Esophagus muscularis mucosa (tissue), 4 donors: ENCODE data around the gene GMDS.

Experiments used
- CTCF ChIP-seq, 3 experiments: fragments of 200-600 bp in 2 of 3; fragments of 450-650 bp in 1 of 3; sonication (generic) in 2 of 3; IDR thresholded peaks; one replicate each; pipeline ENCODE4 v1.5.1; 2017 to 2019; ENCODE audit warnings: antibody characterized with exemption in 3 of 3, mild to moderate bottlenecking in 2 of 3, moderate library complexity in 1 of 3
- EP300 ChIP-seq: sonication (generic); formaldehyde crosslinking; IDR thresholded peaks from one replicate; pipeline ENCODE4 v1.6.1; 2017; ENCODE audit warnings: antibody characterized with exemption
- POLR2A ChIP-seq: fragments of 450-650 bp; IDR thresholded peaks from one replicate; pipeline ENCODE4 v1.6.1; 2017; ENCODE audit warnings: antibody characterized with exemption, moderate library complexity, mild to moderate bottlenecking, low read depth
- POLR2AphosphoS5 ChIP-seq, 2 donors: sonication (generic); formaldehyde crosslinking; IDR thresholded peaks; one replicate each; pipeline ENCODE4 v1.6.1; 2017; ENCODE audit warnings: antibody characterized with exemption in 2 of 2

- TF ChIP-seq EP300 = no peak
- no peak for TF ChIP-seq CTCF (IDR thresholded peaks at IDR 0.05)
- no peak for TF ChIP-seq POLR2A
- no peak for TF ChIP-seq POLR2AphosphoS5 (IDR thresholded peaks at IDR 0.05)
Observed at GRCh38 chr6:1726341-1726768, 519.0 kb downstream of the GMDS start.
